Cardiac muscle cell (in vitro differentiated cells and primary cell): Measurements from ENCODE around the gene APBB2. TPM values are rescaled to one million over a fixed set of nuclear protein-coding genes. Genes with fewer than 3 reads are reported as not detected.

ENCODE experiments used
- DNase-seq, 2 donors: peaks; one replicate each; pipeline versions ENCODE4 v3.0.0 to v3.0.0-alpha.2; 2010 to 2017; ENCODE audit warnings: low read depth in 1 of 2, low spot score in 1 of 2
- H3K27ac ChIP-seq: fragments of 200-600 bp; sonication (generic); 2 replicates; pipeline ENCODE4 v1.5.1; 2016
- H3K27me3 ChIP-seq: fragments of 200-600 bp; sonication (generic); 2 replicates; pipeline ENCODE4 v1.6.0; 2016; ENCODE audit warnings: control low read depth
- H3K36me3 ChIP-seq: fragments of 200-600 bp; sonication (generic); 2 replicates; pipeline ENCODE4 v1.5.1; 2016; ENCODE audit warnings: control low read depth
- H3K4me1 ChIP-seq: fragments of 200-600 bp; sonication (generic); 2 replicates; pipeline ENCODE4 v1.8.1; 2017; ENCODE audit warnings: low read depth, mild to moderate bottlenecking, mixed run types
- H3K4me3 ChIP-seq: fragments of 200-600 bp; sonication (generic); 2 replicates; pipeline ENCODE4 v1.5.1; 2016; ENCODE audit warnings: mild to moderate bottlenecking
- H3K9me3 ChIP-seq: fragments of 200-600 bp; sonication (generic); 2 replicates; pipeline ENCODE4 v1.5.1; 2017; ENCODE audit warnings: low read depth, mild to moderate bottlenecking, control low read depth
- polyA plus RNA-seq: library from polyadenylated mRNA; unstranded; fragments of >200 nt; fragmentation: Nextera tagmentation; extraction: Ambion mirVana; gene quantifications from 2 replicates; pipeline ENCODE4 v1.2.1, GENCODE V29; 2016
- total RNA-seq: library from RNA; depleted of rRNA; stranded (reverse); fragments of >200 nt; gene quantifications from 2 replicates; pipeline ENCODE4 v1.2.3, GENCODE V29; 2016
- TF ChIP-seq, protein P1 (sequence below): IDR thresholded peaks from 2 replicates; pipeline ENCODE4 v1.5.1; 2012; ENCODE audit warnings: low read depth, mild to moderate bottlenecking, low read length

The APBB2 gene
- total and polyA plus RNA-seq, 2 experiments from 2014 or later: 4.6 to 14.9 TPM

- Histone ChIP-seq H3K27me3 (no peaks in the 10 kb centered on the region), H3K4me3 (no peak overlapping the region), H3K9me3 (no peaks in the 10 kb centered on the region), H3K4me1 (no peaks in the 10 kb centered on the region), H3K36me3 (no peaks in the 10 kb centered on the region), H3K27ac (no peak overlapping the region)
- TF ChIP-seq, protein P1, sequence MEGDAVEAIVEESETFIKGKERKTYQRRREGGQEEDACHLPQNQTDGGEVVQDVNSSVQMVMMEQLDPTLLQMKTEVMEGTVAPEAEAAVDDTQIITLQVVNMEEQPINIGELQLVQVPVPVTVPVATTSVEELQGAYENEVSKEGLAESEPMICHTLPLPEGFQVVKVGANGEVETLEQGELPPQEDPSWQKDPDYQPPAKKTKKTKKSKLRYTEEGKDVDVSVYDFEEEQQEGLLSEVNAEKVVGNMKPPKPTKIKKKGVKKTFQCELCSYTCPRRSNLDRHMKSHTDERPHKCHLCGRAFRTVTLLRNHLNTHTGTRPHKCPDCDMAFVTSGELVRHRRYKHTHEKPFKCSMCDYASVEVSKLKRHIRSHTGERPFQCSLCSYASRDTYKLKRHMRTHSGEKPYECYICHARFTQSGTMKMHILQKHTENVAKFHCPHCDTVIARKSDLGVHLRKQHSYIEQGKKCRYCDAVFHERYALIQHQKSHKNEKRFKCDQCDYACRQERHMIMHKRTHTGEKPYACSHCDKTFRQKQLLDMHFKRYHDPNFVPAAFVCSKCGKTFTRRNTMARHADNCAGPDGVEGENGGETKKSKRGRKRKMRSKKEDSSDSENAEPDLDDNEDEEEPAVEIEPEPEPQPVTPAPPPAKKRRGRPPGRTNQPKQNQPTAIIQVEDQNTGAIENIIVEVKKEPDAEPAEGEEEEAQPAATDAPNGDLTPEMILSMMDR: no peak
- no peak for DNase-seq
These were observed 385.7 kb downstream of the APBB2 start for GRCh38 chr4:40828661-40829060.

DNA sequence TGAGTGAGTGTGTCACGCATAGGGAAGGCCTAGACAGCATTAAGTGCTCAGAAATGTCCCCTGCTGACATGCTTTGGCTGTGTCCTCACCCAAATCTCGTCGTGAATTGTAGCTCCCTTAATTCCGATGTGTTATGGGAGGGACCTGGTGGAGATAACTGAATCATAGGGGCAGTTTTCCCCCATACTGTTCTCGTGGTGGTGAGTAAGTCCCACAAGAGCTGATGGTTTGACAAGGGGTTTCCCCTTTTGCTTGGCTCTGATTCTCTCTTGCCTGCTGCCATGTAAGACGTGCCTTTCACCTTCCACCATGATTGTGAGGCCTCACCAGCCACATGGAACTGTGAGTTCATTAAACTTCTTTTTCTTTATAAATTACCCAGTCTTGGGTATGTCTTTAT lies 386.6 kb downstream of the APBB2 start:
- no peaks in the 10 kb centered on the region for H3K36me3 ChIP-seq
- no peak for DNase-seq
- TF ChIP-seq, protein P1: no peak
- H3K4me1 ChIP-seq: no peaks in the 10 kb centered on the region
- no peaks in the 10 kb centered on the region for H3K9me3 ChIP-seq
- no peaks in the 10 kb centered on the region for H3K27me3 ChIP-seq
- H3K27ac ChIP-seq: no peak overlapping the region
- H3K4me3 ChIP-seq: no peak overlapping the region

DNA sequence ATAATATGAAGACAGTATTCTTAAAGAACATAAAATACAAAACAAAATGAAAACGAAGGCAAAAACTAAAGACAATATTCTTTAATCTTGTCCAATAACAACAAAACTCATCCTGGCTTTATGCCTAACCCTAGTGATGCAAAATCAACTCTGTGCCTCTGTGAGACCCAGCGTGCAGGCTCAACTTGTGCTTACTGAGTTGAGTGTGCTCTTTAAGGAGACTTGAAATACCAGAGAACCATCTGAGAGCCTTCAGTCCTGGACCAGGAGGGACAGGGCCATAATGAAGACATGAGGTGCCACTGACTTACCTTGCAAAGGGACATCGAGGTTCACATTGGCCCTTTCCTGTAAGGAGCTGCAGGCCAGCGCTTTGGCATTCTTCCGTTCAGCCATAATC lies 387.5 kb downstream of the APBB2 start:
- H3K27me3 ChIP-seq: no peaks in the 10 kb centered on the region
- DNase-seq: no peak
- no peaks in the 10 kb centered on the region for H3K36me3 ChIP-seq

GRCh38 chr4:40825014-40825838 lies 389.1 kb downstream of the APBB2 start:
- TF ChIP-seq, protein P1: no peak
- Histone ChIP-seq H3K27ac (no peak overlapping the region), H3K9me3 (no peaks in the 10 kb centered on the region), H3K4me3 (no peak overlapping the region), H3K36me3 (no peaks in the 10 kb centered on the region), H3K4me1 (no peaks in the 10 kb centered on the region), H3K27me3 (no peaks in the 10 kb centered on the region)
- no peak for DNase-seq

More for the DNA sequence above, 387.5 kb downstream of the APBB2 start:
- no peak overlapping the region for H3K4me3 ChIP-seq
- no peaks in the 10 kb centered on the region for H3K4me1 ChIP-seq
- TF ChIP-seq, protein P1: no peak
- H3K27ac ChIP-seq: no peak overlapping the region
- no peaks in the 10 kb centered on the region for H3K9me3 ChIP-seq

GRCh38 chr4:40822420-40823166 lies 391.7 kb downstream of the APBB2 start:
- H3K27ac ChIP-seq: no peak overlapping the region
- no peaks in the 10 kb centered on the region for H3K27me3 ChIP-seq
- H3K4me1 ChIP-seq: no peaks in the 10 kb centered on the region
- no peaks in the 10 kb centered on the region for H3K36me3 ChIP-seq
- no peaks in the 10 kb centered on the region for H3K9me3 ChIP-seq
- TF ChIP-seq, protein P1: no peak
- no peak overlapping the region for H3K4me3 ChIP-seq
- DNase-seq: no peak
